HG03103 (cell line): ENCODE results near the gene FBXO15.

ENCODE experiments used
- ATAC-seq: cut with Tn5 transposase; IDR thresholded peaks from one replicate; pipeline ENCODE4 v1.9.1; 2021; ENCODE audit warnings: low read depth; ENCODE audit not compliant: unreplicated experiment

The FBXO15 gene

GRCh38 chr18:74154716-74155115, 7.1 kb upstream of the FBXO15 start:
- no peak for ATAC-seq

GRCh38 chr18:74153793-74154192, 6.2 kb upstream of the FBXO15 start:
- ATAC-seq, result no peak

GRCh38 chr18:74153377-74153776, 5.7 kb upstream of the FBXO15 start:
- no peak for ATAC-seq

- ATAC-seq, result no peak
These were observed 5.2 kb upstream of the FBXO15 start for GRCh38 chr18:74152857-74153256.

GRCh38 chr18:74152270-74152669, 4.6 kb upstream of the FBXO15 start:
- ATAC-seq, result no peak

GRCh38 chr18:74149878-74150277, 2.2 kb upstream of the FBXO15 start:
- no peak for ATAC-seq

- ATAC-seq, result peak; percentile 12
These were observed 973 bp upstream of the FBXO15 start for GRCh38 chr18:74148543-74149070.

GRCh38 chr18:74147491-74147778, 199 bp downstream of the FBXO15 start:
- no peak for ATAC-seq

GRCh38 chr18:74146756-74147155, 878 bp downstream of the FBXO15 start:
- no peak for ATAC-seq

- no peak for ATAC-seq
These were observed 5.4 kb downstream of the FBXO15 start for GRCh38 chr18:74142252-74142651.

- ATAC-seq, result no peak
These were observed 6.0 kb downstream of the FBXO15 start for GRCh38 chr18:74141667-74142066.

- ATAC-seq, result no peak
These were observed 7.1 kb downstream of the FBXO15 start for GRCh38 chr18:74140582-74140981.

GRCh38 chr18:74139888-74140287, 7.7 kb downstream of the FBXO15 start:
- peak; percentile 49 for ATAC-seq

- no peak for ATAC-seq
These were observed 8.2 kb downstream of the FBXO15 start for GRCh38 chr18:74139411-74139810.

GRCh38 chr18:74137920-74138538, 9.6 kb downstream of the FBXO15 start:
- no peak for ATAC-seq

GRCh38 chr18:74132201-74132600, 15.4 kb downstream of the FBXO15 start:
- no peak for ATAC-seq

GRCh38 chr18:74131124-74131523, 16.5 kb downstream of the FBXO15 start:
- no peak for ATAC-seq

GRCh38 chr18:74128159-74128558, 19.5 kb downstream of the FBXO15 start:
- ATAC-seq, result no peak

- no peak for ATAC-seq
These were observed 20.7 kb downstream of the FBXO15 start for GRCh38 chr18:74126684-74127655.

GRCh38 chr18:74124642-74125041, 23.0 kb downstream of the FBXO15 start:
- no peak for ATAC-seq

- no peak for ATAC-seq
These were observed 24.4 kb downstream of the FBXO15 start for GRCh38 chr18:74123200-74123599.
